GM18858 (cell line): ENCODE measurements around the gene SLC25A28.
A peak's percentile ranks its signal among the peaks of the same experiment; 100 is the strongest.
"Not testable (repeated sequence)": the region's sequence is repeated elsewhere in the genome, so short reads cannot be mapped to it uniquely, and the experiment has no call there.

Experiments used
- ATAC-seq: cut with Tn5 transposase; IDR thresholded peaks from one replicate; pipeline ENCODE4 v1.9.1; 2021; ENCODE audit not compliant: unreplicated experiment

SLC25A28 gene

GRCh38 chr10:99628923-99629624 lies 8.8 kb upstream of the SLC25A28 start:
- ATAC-seq = no peak

- not testable (repeated sequence) for ATAC-seq
Measured at GRCh38 chr10:99625124-99625523, 4.9 kb upstream of the SLC25A28 start.

GRCh38 chr10:99623919-99624318 lies 3.7 kb upstream of the SLC25A28 start:
- no peak for ATAC-seq

GRCh38 chr10:99621454-99622251 lies 1.4 kb upstream of the SLC25A28 start:
- no peak for ATAC-seq

- peak; percentile 80 for ATAC-seq
Measured at GRCh38 chr10:99620711-99621453, 643 bp upstream of the SLC25A28 start.

GRCh38 chr10:99619090-99619800 lies 994 bp downstream of the SLC25A28 start:
- no peak for ATAC-seq

- no peak for ATAC-seq
Measured at GRCh38 chr10:99617696-99618095, 2.5 kb downstream of the SLC25A28 start.

- ATAC-seq = no peak
Measured at GRCh38 chr10:99615426-99615825, 4.8 kb downstream of the SLC25A28 start.

GRCh38 chr10:99612167-99612831 lies 7.9 kb downstream of the SLC25A28 start:
- no peak for ATAC-seq

GRCh38 chr10:99611326-99611725 lies 8.9 kb downstream of the SLC25A28 start:
- no peak for ATAC-seq

- no peak for ATAC-seq
Measured at GRCh38 chr10:99610221-99610620, 10.0 kb downstream of the SLC25A28 start.

- ATAC-seq = no peak
Measured at GRCh38 chr10:99609186-99609585, 11.1 kb downstream of the SLC25A28 start.

- ATAC-seq = no peak
Measured at GRCh38 chr10:99605351-99605750, 14.9 kb downstream of the SLC25A28 start.

GRCh38 chr10:99604862-99605261 lies 15.4 kb downstream of the SLC25A28 start:
- no peak for ATAC-seq

GRCh38 chr10:99598781-99599509 lies 21.3 kb downstream of the SLC25A28 start:
- ATAC-seq = no peak

GRCh38 chr10:99598011-99598410 lies 22.2 kb downstream of the SLC25A28 start:
- no peak for ATAC-seq

- not testable (repeated sequence) for ATAC-seq
Measured at GRCh38 chr10:99596708-99597107, 23.5 kb downstream of the SLC25A28 start.

- ATAC-seq = no peak
Measured at GRCh38 chr10:99595770-99596465, 24.3 kb downstream of the SLC25A28 start.

- no peak for ATAC-seq
Measured at GRCh38 chr10:99595236-99595635, 25.0 kb downstream of the SLC25A28 start.
